PC-3 (cell line): ENCODE measurements around the gene TBCCD1. TPM values are rescaled to one million over a fixed set of nuclear protein-coding genes. Genes with fewer than 3 reads are reported as not detected.
A peak's percentile ranks its signal among the peaks of the same experiment; 100 is the strongest.

Source experiments
- ATAC-seq: fragments of 200-7000 bp; cut with Tn5 transposase; 2 replicates; pipeline ENCODE4 v1.9.1; 2020; ENCODE audit warnings: mild to moderate bottlenecking, moderate library complexity
- BruUV-seq: library from RNA; stranded (reverse); fragments of 400-500 nt; replicated peaks from 2 replicates; lab custom pipeline; 2021; lab: Mats Ljungman, UMichigan
- CTCF ChIA-PET: fragments of 300-600 bp; sonication (Branson Sonifier 250); formaldehyde crosslinking; loops from one replicate; lab custom pipeline; 2022; ENCODE audit warnings: antibody characterized with exemption; lab: Charles Lee
- POLR2A ChIA-PET: fragments of 300-600 bp; sonication (Branson Sonifier 250); formaldehyde crosslinking; loops from one replicate; lab custom pipeline; 2022; ENCODE audit warnings: antibody characterized with exemption; ENCODE audit not compliant: unreplicated experiment; lab: Charles Lee
- DNase-seq: peaks from one replicate; pipeline ENCODE4 v3.0.0-alpha.2; 2015
- H2AFZ ChIP-seq: fragments of 300-600 bp; sonication (generic); 2 replicates; pipeline ENCODE4 v1.6.0; 2016; ENCODE audit warnings: antibody characterized with exemption, low read length
- H3F3A ChIP-seq: fragments of 300-600 bp; sonication (generic); one replicate; pipeline ENCODE4 v1.6.0; 2017; ENCODE audit warnings: antibody characterized with exemption, low read length, control low read depth, mild to moderate bottlenecking; ENCODE audit not compliant: unreplicated experiment
- H3K27ac ChIP-seq: fragments of 300-600 bp; sonication (generic); 2 replicates; pipeline ENCODE4 v1.5.1; 2016; ENCODE audit warnings: mild to moderate bottlenecking, low read length
- H3K27me3 ChIP-seq: fragments of 300-600 bp; sonication (generic); 2 replicates; pipeline ENCODE4 v1.6.1; 2016; ENCODE audit warnings: low read length, mixed read lengths
- H3K36me3 ChIP-seq: fragments of 300-600 bp; sonication (generic); 2 replicates; pipeline ENCODE4 v1.6.1; 2016; ENCODE audit warnings: low read depth, mixed run types, low read length, mixed read lengths
- H3K4me1 ChIP-seq: fragments of 300-600 bp; sonication (generic); 2 replicates; pipeline ENCODE4 v1.5.1; 2016; ENCODE audit warnings: low read length; ENCODE audit not compliant: insufficient read depth
- H3K4me2 ChIP-seq: fragments of 300-600 bp; sonication (generic); 2 replicates; pipeline ENCODE4 v1.6.0; 2016; ENCODE audit warnings: low read length
- H3K4me3 ChIP-seq: fragments of 300-600 bp; sonication (generic); 2 replicates; pipeline ENCODE4 v1.5.1; 2016; ENCODE audit warnings: mild to moderate bottlenecking, low read length, mixed read lengths
- H3K79me2 ChIP-seq: fragments of 300-600 bp; sonication (generic); 2 replicates; pipeline ENCODE4 v1.6.1; 2017; ENCODE audit warnings: low read length, mixed read lengths
- H3K9ac ChIP-seq: fragments of 300-600 bp; sonication (generic); 2 replicates; pipeline ENCODE4 v1.6.0; 2016; ENCODE audit warnings: mild to moderate bottlenecking, low read length
- H3K9me2 ChIP-seq: fragments of 300-600 bp; sonication (generic); replicated peaks from 2 replicates; pipeline ENCODE4 v1.6.1; 2016; ENCODE audit warnings: mixed run types, low read length, mixed read lengths
- H3K9me3 ChIP-seq: fragments of 300-600 bp; sonication (generic); 2 replicates; pipeline ENCODE4 v1.6.1; 2016; ENCODE audit warnings: low read length, mixed read lengths
- H4K20me1 ChIP-seq: fragments of 300-600 bp; sonication (generic); 2 replicates; pipeline ENCODE4 v1.6.1; 2016; ENCODE audit warnings: low read length, mixed read lengths
- EZH2 ChIP-seq: fragments of 300-600 bp; sonication (generic); IDR thresholded peaks from one replicate; pipeline ENCODE4 v1.6.1; 2017; ENCODE audit warnings: antibody characterized with exemption, mild to moderate bottlenecking, low read length; ENCODE audit not compliant: unreplicated experiment
- EZH2phosphoT487 ChIP-seq: fragments of 300-600 bp; sonication (generic); IDR thresholded peaks from 2 replicates; pipeline ENCODE4 v1.6.1; 2018; ENCODE audit warnings: mild to moderate bottlenecking, antibody characterized with exemption, low read length, borderline replicate concordance
- intact Hi-C: fragments of 100-400 bp; cut with micrococcal nuclease; formaldehyde crosslinking; loops from 2 replicates; pipeline ENCODE4 v1.9.0; 2023
- total RNA-seq: library from RNA; depleted of rRNA; stranded (reverse); fragments of >200 nt; gene quantifications from 2 replicates; pipeline ENCODE4 v1.2.3, GENCODE V29; 2014
- TF ChIP-seq, protein P1 (sequence below): fragments of 300-600 bp; sonication (generic); conservative IDR thresholded peaks from 2 replicates; pipeline ENCODE4 v1.5.1; 2017; ENCODE audit warnings: antibody characterized with exemption, low read depth, mild to moderate bottlenecking, low read length

The TBCCD1 gene
- total RNA-seq, 1 experiment from 2014 or later = 17.0 TPM

DNA sequence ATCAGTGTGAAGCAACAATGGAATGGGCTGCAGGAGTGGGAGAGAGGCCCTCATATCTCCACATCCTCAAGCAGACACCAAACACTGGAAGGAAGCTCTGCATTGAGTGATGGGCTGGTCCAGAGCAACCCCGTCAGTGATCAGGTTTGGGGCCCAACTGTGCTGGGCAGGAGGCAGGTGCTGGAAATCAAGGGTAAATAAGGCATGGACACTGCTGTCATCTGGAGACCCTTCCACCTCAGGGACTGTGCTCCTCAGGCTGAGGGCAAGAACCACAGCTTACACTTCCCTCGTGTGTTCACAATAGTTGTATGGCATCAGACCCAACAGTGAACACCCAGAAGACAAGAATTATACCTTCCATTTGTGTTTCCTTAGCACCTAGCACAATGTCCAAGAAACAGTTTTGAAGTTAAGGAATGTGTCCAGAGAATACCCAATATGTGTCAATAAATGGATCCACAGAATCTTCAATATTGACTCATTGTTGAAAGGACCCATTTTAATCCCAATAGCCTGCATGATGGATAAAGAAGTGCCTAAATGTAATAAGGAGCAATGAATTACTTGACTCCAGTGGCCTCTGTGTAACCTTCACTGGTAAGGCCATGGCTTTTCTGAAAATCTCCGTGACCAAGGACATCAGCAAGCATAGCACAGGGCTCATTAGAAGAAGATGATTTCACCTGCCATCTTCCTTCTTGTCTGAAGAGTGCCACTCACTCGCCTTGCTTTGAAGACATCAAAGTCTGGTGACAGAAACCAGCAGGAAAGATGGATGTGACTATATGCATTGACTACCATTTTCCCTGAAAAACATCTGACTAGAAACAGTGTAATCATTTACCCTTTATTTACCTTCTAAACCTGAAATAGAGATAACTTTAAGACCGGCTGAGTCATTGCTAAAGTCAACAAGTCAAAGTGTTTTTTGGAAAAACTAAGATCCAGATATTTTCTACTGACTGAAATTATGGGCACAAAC, 38.7 kb upstream of the TBCCD1 start:
- Histone ChIP-seq H3K27ac (no peak overlapping the region), H3K4me3 (no peak overlapping the region)

DNA sequence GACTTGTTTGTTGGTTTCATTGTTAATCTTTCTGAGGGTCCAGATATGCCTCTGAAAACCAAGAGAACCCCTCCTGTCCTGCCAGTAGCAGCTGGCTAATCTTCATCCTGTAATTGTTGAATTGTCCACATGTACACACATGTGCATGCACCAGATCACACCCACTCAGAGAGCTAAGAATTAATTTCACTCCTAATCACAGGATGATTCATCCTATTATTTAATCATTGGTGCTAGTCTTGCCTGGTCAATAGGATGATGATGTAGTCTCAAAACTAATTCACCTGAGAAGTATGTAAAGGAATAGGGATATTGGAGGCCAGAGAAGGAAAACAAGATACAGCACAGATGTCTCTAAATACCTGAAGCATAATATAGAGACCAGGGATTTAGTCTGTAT, 37.9 kb upstream of the TBCCD1 start:
- TF ChIP-seq, protein P1, sequence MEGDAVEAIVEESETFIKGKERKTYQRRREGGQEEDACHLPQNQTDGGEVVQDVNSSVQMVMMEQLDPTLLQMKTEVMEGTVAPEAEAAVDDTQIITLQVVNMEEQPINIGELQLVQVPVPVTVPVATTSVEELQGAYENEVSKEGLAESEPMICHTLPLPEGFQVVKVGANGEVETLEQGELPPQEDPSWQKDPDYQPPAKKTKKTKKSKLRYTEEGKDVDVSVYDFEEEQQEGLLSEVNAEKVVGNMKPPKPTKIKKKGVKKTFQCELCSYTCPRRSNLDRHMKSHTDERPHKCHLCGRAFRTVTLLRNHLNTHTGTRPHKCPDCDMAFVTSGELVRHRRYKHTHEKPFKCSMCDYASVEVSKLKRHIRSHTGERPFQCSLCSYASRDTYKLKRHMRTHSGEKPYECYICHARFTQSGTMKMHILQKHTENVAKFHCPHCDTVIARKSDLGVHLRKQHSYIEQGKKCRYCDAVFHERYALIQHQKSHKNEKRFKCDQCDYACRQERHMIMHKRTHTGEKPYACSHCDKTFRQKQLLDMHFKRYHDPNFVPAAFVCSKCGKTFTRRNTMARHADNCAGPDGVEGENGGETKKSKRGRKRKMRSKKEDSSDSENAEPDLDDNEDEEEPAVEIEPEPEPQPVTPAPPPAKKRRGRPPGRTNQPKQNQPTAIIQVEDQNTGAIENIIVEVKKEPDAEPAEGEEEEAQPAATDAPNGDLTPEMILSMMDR = no peak
- TF ChIP-seq EZH2 (no peak), EZH2phosphoT487 (no peak)
- Histone ChIP-seq H3K36me3 (no peaks in the 10 kb centered on the region), H3F3A (no peaks in the 10 kb centered on the region), H3K79me2 (no peaks in the 10 kb centered on the region), H3K9me2 (no peaks in the 10 kb centered on the region), H3K4me1 (peaks cover 8% of the 10 kb centered on the region), H3K27me3 (no peaks in the 10 kb centered on the region), H2AFZ (no peak overlapping the region), H3K9me3 (no peaks in the 10 kb centered on the region), H3K4me3 (no peak overlapping the region), H3K9ac (no peak overlapping the region), H3K27ac (no peak overlapping the region), H3K4me2 (no peak overlapping the region), H4K20me1 (no peaks in the 10 kb centered on the region)
- ChIA-PET CTCF (no interaction called here), POLR2A (no interaction called here)
- no TSS peak for BruUV-seq
- DNase-seq (no peak), ATAC-seq (no peak)
- intact Hi-C loops = no loop called here

More for the DNA sequence above, 38.7 kb upstream of the TBCCD1 start:
- CTCF ChIA-PET = no interaction called here
- Histone ChIP-seq H3K4me1 (peaks cover 8% of the 10 kb centered on the region), H3K9me3 (no peaks in the 10 kb centered on the region), H3K9me2 (no peaks in the 10 kb centered on the region), H3K79me2 (no peaks in the 10 kb centered on the region), H3K9ac (no peak overlapping the region), H3K36me3 (no peaks in the 10 kb centered on the region), H3F3A (no peaks in the 10 kb centered on the region), H4K20me1 (no peaks in the 10 kb centered on the region), H2AFZ (no peak overlapping the region), H3K27me3 (no peaks in the 10 kb centered on the region), H3K4me2 (no peak overlapping the region)
- BruUV-seq = no TSS peak
- TF ChIP-seq, protein P1 = no peak
- TF ChIP-seq EZH2phosphoT487 = no peak
- no peak for TF ChIP-seq EZH2
- peak; percentile 80 for ATAC-seq
- DNase-seq = peak; percentile 56
- intact Hi-C loops = no loop called here
- POLR2A ChIA-PET = no interaction called here

DNA sequence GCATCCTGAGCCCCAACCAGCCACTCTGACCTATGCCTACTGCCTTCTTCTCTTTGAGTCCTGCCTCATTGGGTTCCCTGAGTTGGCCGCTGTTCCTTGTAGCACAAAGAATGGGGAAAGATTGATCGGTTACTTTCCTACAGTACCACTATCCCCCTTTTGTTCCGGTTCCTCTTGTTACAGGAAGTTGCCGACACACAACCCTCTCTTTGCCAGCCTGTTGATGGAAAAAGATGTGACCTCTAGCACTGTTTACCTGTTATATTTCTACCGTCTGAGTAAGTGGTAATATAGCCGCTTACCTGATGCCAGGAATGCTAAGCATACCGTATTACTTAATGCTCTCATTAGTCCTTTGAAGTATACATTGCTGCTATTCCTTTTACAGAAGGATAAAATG, 36.0 kb upstream of the TBCCD1 start:
- H3K9me3 ChIP-seq = no peaks in the 10 kb centered on the region
- H3K4me2 ChIP-seq = no peak overlapping the region
- ChIA-PET POLR2A (no interaction called here), CTCF (no interaction called here)
- H3K4me3 ChIP-seq = no peak overlapping the region
- no peaks in the 10 kb centered on the region for H3K9me2 ChIP-seq
- DNase-seq = no peak
- no peak overlapping the region for H2AFZ ChIP-seq
- peaks cover 8% of the 10 kb centered on the region for H3K4me1 ChIP-seq
- H3K36me3 ChIP-seq = no peaks in the 10 kb centered on the region
- intact Hi-C loops = no loop called here
- H3K27me3 ChIP-seq = no peaks in the 10 kb centered on the region
- no TSS peak for BruUV-seq
- no peaks in the 10 kb centered on the region for H4K20me1 ChIP-seq
- no peak overlapping the region for H3K27ac ChIP-seq
- H3K9ac ChIP-seq = no peak overlapping the region
- no peaks in the 10 kb centered on the region for H3K79me2 ChIP-seq
- no peaks in the 10 kb centered on the region for H3F3A ChIP-seq
- no peak for ATAC-seq
- TF ChIP-seq EZH2phosphoT487 (no peak), EZH2 (no peak)
- TF ChIP-seq, protein P1 = no peak
